Esophagus squamous epithelium (tissue), 5 donors: ENCODE results near the gene CASP3. TPM values are rescaled to one million over a fixed set of nuclear protein-coding genes. Genes with fewer than 3 reads are reported as not detected.
"Not testable (repeated sequence)": the region's sequence is repeated elsewhere in the genome, so short reads cannot be mapped to it uniquely, and the experiment has no call there.

Source experiments
- DNase-seq: peaks from one replicate; lab custom pipeline; 2025; lab: John Stamatoyannopoulos, UW
- H3K27ac ChIP-seq, 4 donors: fragments of 200-600 bp; sonication (generic); one replicate each; pipeline ENCODE4 v1.5.1; 2016 to 2019; ENCODE audit warnings: mild to moderate bottlenecking in 1 of 4
- H3K27me3 ChIP-seq, 4 donors: fragments of 200-600 bp; sonication (generic); 1 replicate in 3 of 4; 2 replicates in 1 of 4; pipeline versions ENCODE4 v1.5.1 to v1.6.0; 2017 to 2021; ENCODE audit warnings: antibody characterized with exemption in 1 of 4
- H3K36me3 ChIP-seq, 3 donors: fragments of 200-600 bp; sonication (generic); one replicate each; pipeline ENCODE4 v1.5.1; 2016 to 2019
- H3K4me1 ChIP-seq, 3 donors: fragments of 200-600 bp; sonication (generic); one replicate each; pipeline ENCODE4 v1.5.1; 2017 to 2019
- H3K4me3 ChIP-seq, 4 donors: fragments of 200-600 bp; sonication (generic); 1 replicate in 3 of 4; 2 replicates in 1 of 4; pipeline ENCODE4 v1.5.1; 2016 to 2019; ENCODE audit warnings: mild to moderate bottlenecking in 2 of 4, moderate library complexity in 1 of 4
- H3K9me3 ChIP-seq, 3 donors: fragments of 200-600 bp; sonication (generic); one replicate each; pipeline ENCODE4 v1.5.1; 2016 to 2019
- CTCF ChIP-seq, 6 experiments: fragments of 450-650 bp in 4 of 6; fragments of 200-600 bp in 2 of 6; sonication (generic) in 2 of 6; IDR thresholded peaks; one replicate each; pipeline ENCODE4 v1.5.1; 2016 to 2019; ENCODE audit warnings: antibody characterized with exemption in 6 of 6, mild to moderate bottlenecking in 4 of 6, moderate library complexity in 4 of 6
- POLR2A ChIP-seq, 4 donors: fragments of 450-650 bp; IDR thresholded peaks; one replicate each; pipeline ENCODE4 v1.6.1; 2017; ENCODE audit warnings: antibody characterized with exemption in 4 of 4, mild to moderate bottlenecking in 4 of 4, moderate library complexity in 3 of 4
- WGBS, 2 donors: methylation state at CpG; one replicate each; pipeline ENCODE4 v1.1.5; 2018; 5-methylcytosine and 5-hydroxymethylcytosine counted together
- intact Hi-C: fragments of 100-400 bp; cut with DNase I; formaldehyde crosslinking; loops from one replicate; pipeline ENCODE4 v1.15.0; 2022
- total RNA-seq, 4 donors: library from RNA; depleted of rRNA; stranded (reverse); fragments of >200 nt; gene quantifications; one replicate each; pipeline ENCODE4 v1.1.0, GENCODE V29; 2016
- donor health status: DM: yes; HTN: yes; CAD: no.

CASP3 gene
- total RNA-seq, 4 donors from 2014 or later, result 22.9 to 48.0 (median 28.5) TPM

GRCh38 chr4:184666670-184667069 lies 17.4 kb upstream of the CASP3 start:
- WGBS, 2 donors, result 81 to 86% methylated on average over 5 to 6 of the region's 6 CpGs
- intact Hi-C loops, result no loop called here

DNA sequence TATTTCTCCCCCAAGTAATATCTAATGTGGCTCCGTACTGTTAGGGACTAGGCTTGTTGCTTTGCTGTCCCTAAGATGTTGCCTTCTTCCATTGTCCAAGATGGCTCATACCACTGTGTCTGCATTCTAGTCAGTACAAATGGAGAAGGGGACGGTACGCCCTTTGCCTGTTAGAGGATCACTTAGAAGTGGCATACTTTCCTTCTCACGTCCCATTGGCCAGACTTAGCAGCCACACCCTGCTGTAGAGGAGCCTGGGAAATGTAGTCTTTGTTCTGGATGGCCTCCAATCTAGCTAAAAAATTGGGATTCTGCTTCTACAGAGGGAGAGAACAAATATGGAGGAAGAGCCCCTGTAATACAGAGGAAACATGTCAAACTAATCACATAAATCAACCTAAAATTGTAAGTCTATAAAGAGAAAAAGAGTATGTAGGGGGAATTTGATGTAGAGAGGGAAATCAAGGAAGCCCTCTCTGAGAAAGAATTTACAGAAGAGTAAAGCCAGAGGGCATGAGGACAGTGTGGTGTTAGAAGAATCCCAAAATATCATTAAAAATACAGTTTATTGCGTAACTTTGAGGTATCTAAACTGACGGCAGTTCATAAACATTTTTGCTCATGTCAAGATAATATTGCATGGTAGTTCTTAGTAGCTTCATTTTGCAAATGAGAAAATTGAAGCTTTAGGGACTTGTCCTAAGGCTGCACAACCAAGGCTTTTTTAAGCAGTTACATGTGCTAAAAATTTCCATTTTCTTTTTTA lies 15.4 kb upstream of the CASP3 start:
- no peak for DNase-seq
- WGBS, 2 donors, result 67 to 70% methylated on average over 6 of the region's 6 CpGs
- H3K36me3 ChIP-seq, result peaks cover 0 to 55% (median 4%) of the 10 kb centered on the region in 3 donors

More at GRCh38 chr4:184666670-184667069, 17.4 kb upstream of the CASP3 start:
- Histone ChIP-seq H3K27ac (no peak overlapping the region), H3K4me1 (peaks cover 0 to 26% (median 0%) of the 10 kb centered on the region in 3 donors), H3K36me3 (peaks cover 0 to 53% (median 4%) of the 10 kb centered on the region in 3 donors), H3K4me3 (no peak overlapping the region), H3K27me3 (no peaks in the 10 kb centered on the region), H3K9me3 (no peaks in the 10 kb centered on the region)
- no peak for DNase-seq
- no peak for TF ChIP-seq POLR2A (IDR thresholded peaks at IDR 0.05)
- TF ChIP-seq CTCF (IDR thresholded peaks at IDR 0.05), result no peak

DNA sequence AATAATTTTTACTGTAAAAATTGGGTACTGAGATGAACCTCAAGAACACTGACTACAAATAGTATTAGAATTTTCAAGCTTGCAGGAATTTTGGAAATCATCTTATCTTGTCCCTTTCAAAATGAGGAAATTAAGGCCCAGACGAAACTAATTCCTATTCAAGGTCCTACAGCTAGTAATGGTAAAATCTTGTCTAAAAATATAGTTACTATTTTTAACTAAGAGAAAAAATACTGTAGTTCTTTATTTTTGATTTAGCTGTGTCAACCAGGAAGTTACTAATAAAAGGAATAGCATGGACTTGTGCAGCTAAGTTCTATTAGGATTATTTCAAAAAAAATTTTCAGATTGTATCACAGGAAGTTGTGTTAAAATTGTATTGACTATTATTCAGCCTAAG lies 13.0 kb upstream of the CASP3 start:
- WGBS, 2 donors, result 63 to 73% methylated on average over 1 of the region's 1 CpG
- Histone ChIP-seq H3K27me3 (no peaks in the 10 kb centered on the region), H3K4me1 (no peaks in the 10 kb centered on the region), H3K9me3 (no peaks in the 10 kb centered on the region), H3K36me3 (peaks cover 0 to 52% (median 4%) of the 10 kb centered on the region in 3 donors), H3K27ac (no peak overlapping the region), H3K4me3 (no peak overlapping the region)
- TF ChIP-seq POLR2A (IDR thresholded peaks at IDR 0.05) (no peak), CTCF (IDR thresholded peaks at IDR 0.05) (no peak)
- intact Hi-C loops, result no loop called here
- no peak for DNase-seq

More for the DNA sequence above, 15.4 kb upstream of the CASP3 start:
- no peaks in the 10 kb centered on the region for H3K9me3 ChIP-seq
- no peaks in the 10 kb centered on the region for H3K27me3 ChIP-seq
- intact Hi-C loops, result no loop called here
- H3K4me3 ChIP-seq, result no peak overlapping the region
- peaks cover 0 to 13% (median 0%) of the 10 kb centered on the region in 3 donors for H3K4me1 ChIP-seq
- no peak overlapping the region for H3K27ac ChIP-seq
- TF ChIP-seq CTCF (IDR thresholded peaks at IDR 0.05), result no peak
- no peak for TF ChIP-seq POLR2A (IDR thresholded peaks at IDR 0.05)

DNA sequence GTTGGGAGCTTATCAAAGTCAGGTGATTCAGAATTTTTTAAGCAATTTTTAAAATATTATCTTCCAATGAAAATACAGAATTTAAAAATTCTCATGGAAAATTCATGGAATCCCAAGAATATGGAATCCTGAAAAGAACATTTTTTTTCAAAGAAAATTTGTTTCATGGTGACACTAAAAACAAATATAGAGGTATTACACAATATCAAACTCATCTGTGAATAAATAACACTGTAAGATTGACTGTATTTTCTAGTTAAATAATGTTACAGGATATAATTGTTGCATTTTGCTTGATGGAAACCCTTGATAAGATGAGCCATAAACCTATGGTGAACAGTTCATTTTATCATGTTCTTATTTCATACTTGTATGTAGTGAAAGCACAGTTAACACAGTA lies 11.7 kb upstream of the CASP3 start:
- no peak for DNase-seq
- H3K9me3 ChIP-seq, result no peaks in the 10 kb centered on the region
- no peaks in the 10 kb centered on the region for H3K27me3 ChIP-seq
- intact Hi-C loops, result no loop called here
- H3K36me3 ChIP-seq, result peaks cover 0 to 49% (median 0%) of the 10 kb centered on the region in 3 donors
- TF ChIP-seq POLR2A (IDR thresholded peaks at IDR 0.05) (no peak), CTCF (IDR thresholded peaks at IDR 0.05) (no peak)
- no peak overlapping the region for H3K4me3 ChIP-seq
- no peak overlapping the region for H3K27ac ChIP-seq
- H3K4me1 ChIP-seq, result no peaks in the 10 kb centered on the region

GRCh38 chr4:184657820-184658219 lies 8.6 kb upstream of the CASP3 start:
- peaks cover 0 to 40% (median 0%) of the 10 kb centered on the region in 3 donors for H3K36me3 ChIP-seq
- H3K4me1 ChIP-seq, H3K9me3 ChIP-seq, H3K4me3 ChIP-seq, intact Hi-C loops, DNase-seq, H3K27ac ChIP-seq, H3K27me3 ChIP-seq: not testable (repeated sequence)
- WGBS, 2 donors, result 95 to 96% methylated on average over 9 of the region's 9 CpGs
